Stomach smooth muscle (tissue), 2 donors: ENCODE results near the gene SARDH.

Experiments used
- H3K27ac ChIP-seq: one replicate; pipeline ENCODE4 v1.7.0; 2013; ENCODE audit warnings: mild to moderate bottlenecking, low read length, inconsistent platforms
- H3K27me3 ChIP-seq, 2 donors: one replicate each; pipeline ENCODE4 v1.7.0; 2013; ENCODE audit warnings: low read length in 2 of 2; ENCODE audit not compliant: insufficient read depth in 2 of 2, control insufficient read depth in 1 of 2
- H3K36me3 ChIP-seq, 2 donors: one replicate each; pipeline ENCODE4 v1.7.0; 2013; ENCODE audit warnings: low read length in 2 of 2; ENCODE audit not compliant: control insufficient read depth in 2 of 2, insufficient read depth in 2 of 2
- H3K4me1 ChIP-seq: one replicate; pipeline ENCODE4 v1.7.0; 2013; ENCODE audit warnings: low read length; ENCODE audit not compliant: control insufficient read depth, insufficient read depth
- H3K4me3 ChIP-seq, 2 donors: one replicate each; pipeline ENCODE4 v1.7.0; 2013; ENCODE audit warnings: low read length in 2 of 2
- H3K9ac ChIP-seq, 2 donors: one replicate each; pipeline ENCODE4 v1.7.0; 2013; ENCODE audit warnings: low read length in 2 of 2, mild to moderate bottlenecking in 1 of 2
- H3K9me3 ChIP-seq, 2 donors: one replicate each; pipeline ENCODE4 v1.7.0; 2013; ENCODE audit warnings: low read length in 2 of 2; ENCODE audit not compliant: control insufficient read depth in 2 of 2
- donor health status: healthy.
- donor health status: Pancreatic carcinoma.

Gene SARDH

DNA sequence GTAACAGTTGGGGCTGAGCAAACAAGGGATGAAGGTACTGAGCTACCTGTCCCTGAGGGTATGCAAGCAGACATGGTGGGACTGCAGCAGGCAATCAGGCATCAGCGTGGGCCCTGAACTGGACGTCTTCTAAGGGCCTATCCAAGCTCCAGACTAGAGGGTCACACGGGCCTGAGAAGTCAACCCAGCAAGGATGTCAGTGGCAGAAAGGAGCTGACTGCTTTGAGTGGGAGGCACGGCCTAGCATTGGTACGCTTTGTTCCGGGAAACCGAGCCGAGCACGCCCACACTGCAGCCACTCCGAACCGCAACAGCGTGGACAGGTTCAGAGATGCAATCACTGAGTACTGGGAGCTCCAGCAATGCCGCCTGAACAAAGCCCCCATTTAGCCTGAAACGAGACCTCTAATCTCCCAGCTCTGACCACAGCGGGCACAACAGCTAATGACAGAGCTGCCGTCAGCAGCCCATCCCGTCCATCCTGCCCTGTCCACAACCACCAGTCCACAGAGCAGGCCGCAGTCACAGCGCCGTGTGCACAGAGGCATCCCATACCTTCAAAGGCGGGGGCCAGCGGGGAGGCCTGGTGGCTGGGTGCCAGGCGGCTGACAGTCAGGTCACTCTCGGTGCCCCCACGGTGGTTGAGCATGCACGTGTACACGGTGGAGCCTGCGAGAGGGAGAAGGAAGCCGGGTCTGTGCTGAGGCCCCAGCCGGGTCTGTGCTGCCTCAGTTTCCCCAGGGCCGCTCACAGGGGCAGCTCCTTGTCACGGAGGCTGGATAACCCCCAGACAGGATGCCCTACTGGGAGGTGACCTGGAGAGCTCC lies 44.2 kb downstream of the SARDH start:
- Histone ChIP-seq H3K4me1 (no peaks in the 10 kb centered on the region), H3K27me3 (no peaks in the 10 kb centered on the region), H3K4me3 (no peak overlapping the region), H3K9me3 (no peaks in the 10 kb centered on the region), H3K27ac (no peak overlapping the region), H3K9ac (no peak overlapping the region), H3K36me3 (no peaks in the 10 kb centered on the region)

- Histone ChIP-seq H3K9ac (no peak overlapping the region), H3K9me3 (no peaks in the 10 kb centered on the region), H3K36me3 (no peaks in the 10 kb centered on the region), H3K4me3 (no peak overlapping the region), H3K27me3 (no peaks in the 10 kb centered on the region), H3K27ac (no peak overlapping the region), H3K4me1 (no peaks in the 10 kb centered on the region)
Observed at GRCh38 chr9:133693116-133693515, 45.0 kb downstream of the SARDH start.

DNA sequence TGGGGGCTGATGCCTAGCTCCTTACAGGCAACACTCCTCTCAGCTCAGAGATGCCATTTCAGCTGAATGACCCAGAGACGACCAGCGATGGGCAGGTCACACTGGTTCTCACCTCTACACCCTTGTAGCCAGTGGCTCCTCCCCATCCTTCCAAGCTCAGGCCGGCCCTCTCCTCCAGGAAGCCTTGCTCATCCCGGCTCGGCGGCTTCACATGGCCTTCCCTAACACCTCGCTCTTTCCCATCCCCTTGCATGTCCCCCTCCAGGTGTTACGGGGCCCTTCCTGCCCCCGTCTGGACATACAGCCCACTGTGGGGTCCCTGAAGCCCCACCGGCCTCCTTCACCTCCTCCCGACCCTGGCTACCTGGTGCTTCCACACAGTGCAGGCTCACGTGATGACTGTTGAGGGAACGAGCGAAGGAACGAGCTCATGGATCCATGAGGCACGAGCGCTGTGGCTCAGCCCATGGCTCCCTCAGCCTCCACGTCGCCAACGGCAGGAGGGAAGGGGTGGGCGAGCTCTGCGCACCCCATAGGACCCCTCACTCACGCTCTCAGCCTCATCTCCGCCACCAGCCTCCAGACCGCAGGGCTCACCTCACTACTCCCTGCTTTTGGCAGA lies 45.7 kb downstream of the SARDH start:
- Histone ChIP-seq H3K27me3 (no peaks in the 10 kb centered on the region), H3K27ac (no peak overlapping the region), H3K4me1 (no peaks in the 10 kb centered on the region), H3K9me3 (no peaks in the 10 kb centered on the region), H3K4me3 (no peak overlapping the region), H3K36me3 (no peaks in the 10 kb centered on the region), H3K9ac (no peak overlapping the region)

- Histone ChIP-seq H3K4me1 (no peaks in the 10 kb centered on the region), H3K9ac (no peak overlapping the region), H3K27ac (no peak overlapping the region), H3K9me3 (no peaks in the 10 kb centered on the region), H3K36me3 (no peaks in the 10 kb centered on the region), H3K4me3 (no peak overlapping the region), H3K27me3 (no peaks in the 10 kb centered on the region)
Observed at GRCh38 chr9:133691626-133692363, 46.4 kb downstream of the SARDH start.

DNA sequence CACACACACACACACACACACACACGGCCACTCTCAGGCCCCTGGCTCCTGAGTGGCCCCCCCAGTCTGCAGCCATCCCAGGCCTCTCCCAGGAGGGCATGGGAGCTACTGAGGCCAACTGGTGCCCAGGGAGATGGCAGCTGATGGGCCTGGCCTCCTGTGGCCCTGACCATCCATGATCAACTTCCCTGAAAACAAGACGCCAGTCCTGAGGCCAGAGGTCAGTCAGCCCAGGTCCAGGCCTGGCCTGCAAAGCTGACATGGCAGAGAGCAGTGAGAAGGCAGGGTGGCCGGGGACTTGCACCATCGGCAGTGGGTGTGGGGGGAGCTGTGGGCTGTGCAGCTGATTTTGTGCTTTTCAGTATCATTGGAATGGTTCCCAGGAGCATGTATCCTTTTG lies 47.0 kb downstream of the SARDH start:
- Histone ChIP-seq H3K36me3 (no peaks in the 10 kb centered on the region), H3K4me1 (no peaks in the 10 kb centered on the region), H3K9ac (no peak overlapping the region), H3K9me3 (no peaks in the 10 kb centered on the region), H3K27me3 (no peaks in the 10 kb centered on the region), H3K27ac (no peak overlapping the region), H3K4me3 (no peak overlapping the region)

GRCh38 chr9:133690081-133690561 lies 48.0 kb downstream of the SARDH start:
- Histone ChIP-seq H3K4me3 (no peak overlapping the region), H3K36me3 (no peaks in the 10 kb centered on the region), H3K9ac (no peak overlapping the region), H3K4me1 (no peaks in the 10 kb centered on the region), H3K27ac (no peak overlapping the region), H3K9me3 (no peaks in the 10 kb centered on the region), H3K27me3 (no peaks in the 10 kb centered on the region)

GRCh38 chr9:133689151-133689763 lies 48.9 kb downstream of the SARDH start:
- Histone ChIP-seq H3K27me3 (no peaks in the 10 kb centered on the region), H3K36me3 (no peaks in the 10 kb centered on the region), H3K9me3 (no peaks in the 10 kb centered on the region), H3K27ac (no peak overlapping the region), H3K4me1 (peaks cover 1% of the 10 kb centered on the region), H3K9ac (no peak overlapping the region), H3K4me3 (no peak overlapping the region)

DNA sequence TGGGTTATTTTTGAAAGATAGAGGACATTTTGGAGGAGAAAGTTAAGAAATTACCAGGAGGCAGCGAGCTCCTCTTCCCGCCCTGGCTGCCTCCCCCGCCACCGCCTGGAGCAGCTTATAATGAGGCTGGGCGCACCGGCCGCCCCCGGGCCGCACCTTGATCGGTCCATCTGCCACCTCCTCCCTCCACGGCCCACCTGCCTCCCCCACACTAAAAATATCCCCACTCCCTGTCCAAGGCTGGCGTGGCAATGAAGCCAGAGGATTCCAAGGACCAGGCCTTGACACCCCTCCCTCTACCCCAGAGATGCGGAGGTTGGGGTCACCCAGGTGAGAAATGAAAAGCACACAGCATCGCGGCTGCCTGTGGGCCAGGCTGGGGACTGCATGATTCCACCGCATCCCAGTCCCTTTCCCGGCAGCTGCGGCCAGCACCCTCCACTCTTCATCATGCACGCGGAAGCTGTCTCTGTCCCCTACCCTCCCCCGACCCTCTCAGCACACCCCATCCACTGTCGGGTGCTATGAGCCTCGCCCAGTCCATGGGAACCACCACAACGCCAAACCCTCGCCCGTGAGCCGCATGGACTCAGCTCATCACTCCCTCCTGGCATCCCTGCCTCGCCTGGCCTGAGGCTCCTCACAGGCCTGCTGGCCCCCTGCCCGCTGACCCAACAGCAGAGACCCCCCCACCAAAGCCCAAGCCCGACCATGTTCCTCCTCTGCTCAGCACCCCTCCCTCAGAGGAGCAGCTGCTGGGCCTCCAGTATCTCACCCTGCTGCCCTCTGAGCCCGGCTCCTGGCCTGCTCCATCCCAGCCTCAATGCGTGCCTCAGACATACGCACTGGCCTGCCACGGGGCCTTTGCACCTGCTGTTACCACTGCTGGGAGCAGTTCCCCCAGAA lies 50.0 kb downstream of the SARDH start:
- H3K4me3 ChIP-seq = no peak overlapping the region
- peaks cover 12% of the 10 kb centered on the region for H3K4me1 ChIP-seq
- no peak overlapping the region for H3K9ac ChIP-seq
- no peaks in the 10 kb centered on the region for H3K27me3 ChIP-seq
- no peak overlapping the region for H3K27ac ChIP-seq
- no peaks in the 10 kb centered on the region for H3K36me3 ChIP-seq
- H3K9me3 ChIP-seq = no peaks in the 10 kb centered on the region

DNA sequence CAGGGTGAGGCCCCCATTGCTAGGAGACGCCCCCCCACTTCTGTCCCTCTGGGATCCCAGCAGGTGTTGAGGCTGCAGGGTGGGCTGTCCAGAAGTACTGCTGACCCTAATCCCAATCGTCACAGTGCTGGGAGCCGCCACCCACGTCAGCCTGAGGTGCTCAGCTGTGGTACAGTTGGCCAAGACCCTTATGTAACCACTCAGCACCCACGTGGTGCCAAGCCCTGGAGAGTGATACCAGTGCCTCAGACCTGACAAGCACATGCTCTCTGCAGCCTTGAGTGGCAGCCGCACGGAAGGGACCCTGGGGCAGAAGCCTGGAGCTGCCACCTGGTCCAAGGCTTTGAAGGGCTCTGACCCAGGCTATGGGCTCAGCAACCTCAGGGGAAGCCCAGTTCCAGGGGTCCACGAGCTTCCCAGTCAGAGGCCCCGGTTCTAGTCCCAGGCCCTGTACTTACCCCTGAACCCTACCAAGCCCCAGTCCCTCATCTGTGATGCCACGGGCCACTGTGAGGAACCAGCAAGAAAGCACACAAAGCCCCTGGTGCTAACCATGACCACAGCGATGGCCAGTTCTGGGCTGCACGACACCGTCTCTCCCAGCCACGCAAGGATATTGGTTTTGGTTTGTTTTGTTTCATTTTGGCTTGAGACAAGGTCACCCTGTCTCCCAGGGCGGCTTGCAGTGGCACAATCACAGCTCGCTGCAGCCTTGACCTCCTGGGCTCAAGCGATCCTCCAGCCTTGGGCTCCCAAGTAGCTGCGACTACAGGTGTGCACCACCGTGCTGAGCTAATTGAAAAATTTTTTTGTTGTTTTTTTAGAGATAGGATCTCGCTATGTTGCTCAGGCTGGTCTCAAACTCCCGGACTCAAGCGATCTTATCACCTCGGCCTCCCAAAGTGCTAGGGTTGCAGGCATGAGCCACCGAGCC lies 51.2 kb downstream of the SARDH start:
- no peak overlapping the region for H3K27ac ChIP-seq
- H3K36me3 ChIP-seq = no peaks in the 10 kb centered on the region
- H3K4me3 ChIP-seq = no peak overlapping the region
- no peaks in the 10 kb centered on the region for H3K9me3 ChIP-seq
- no peaks in the 10 kb centered on the region for H3K27me3 ChIP-seq
- no peak overlapping the region for H3K9ac ChIP-seq
- H3K4me1 ChIP-seq = peaks cover 15% of the 10 kb centered on the region
